OCI-LY1 (cell line): ENCODE results near the gene PEF1.

ENCODE experiments used
- H2AFZ ChIP-seq: fragments of 200-600 bp; sonication (generic), shearing (Covaris generic); 2 replicates; pipeline ENCODE4 v1.6.0; 2014; ENCODE audit warnings: antibody characterized with exemption, mild to moderate bottlenecking, low read length
- H3F3A ChIP-seq: fragments of 200-600 bp; sonication (generic), shearing (Covaris generic); 2 replicates; pipeline ENCODE4 v1.6.0; 2014; ENCODE audit warnings: mild to moderate bottlenecking, antibody characterized with exemption, low read length, moderate library complexity; ENCODE audit not compliant: insufficient read depth
- H3K27ac ChIP-seq: fragments of 200-600 bp; sonication (generic); 2 replicates; pipeline ENCODE4 v1.5.1; 2014; ENCODE audit warnings: low read length, mixed run types, mild to moderate bottlenecking, low read depth; ENCODE audit not compliant: poor library complexity, severe bottlenecking
- H3K27me3 ChIP-seq: fragments of 200-600 bp; sonication (generic); 2 replicates; pipeline ENCODE4 v1.6.0; 2014; ENCODE audit warnings: antibody characterized with exemption, mild to moderate bottlenecking, low read length, moderate library complexity; ENCODE audit not compliant: insufficient read depth
- H3K36me3 ChIP-seq: fragments of 200-600 bp; sonication (generic); 2 replicates; pipeline ENCODE4 v1.6.1; 2014; ENCODE audit warnings: mild to moderate bottlenecking, antibody characterized with exemption, low read length, moderate library complexity, mixed read lengths; ENCODE audit not compliant: insufficient read depth
- H3K4me1 ChIP-seq: fragments of 200-600 bp; sonication (generic); 2 replicates; pipeline ENCODE4 v1.5.1; 2014; ENCODE audit warnings: mild to moderate bottlenecking, low read length, moderate library complexity; ENCODE audit not compliant: insufficient read depth, severe bottlenecking
- H3K4me2 ChIP-seq: fragments of 200-600 bp; sonication (generic), shearing (Covaris generic); 2 replicates; pipeline ENCODE4 v1.6.1; 2014; ENCODE audit warnings: low read length
- H3K4me3 ChIP-seq: fragments of 200-600 bp; sonication (generic); 2 replicates; pipeline ENCODE4 v1.5.1; 2014; ENCODE audit warnings: low read length, low read depth, mild to moderate bottlenecking, mixed read lengths; ENCODE audit not compliant: poor library complexity, severe bottlenecking
- H3K79me2 ChIP-seq: fragments of 200-600 bp; shearing (Covaris generic); 2 replicates; pipeline ENCODE4 v1.6.1; 2016; ENCODE audit warnings: mixed run types, low read length, mixed read lengths; ENCODE audit not compliant: insufficient read depth
- H3K9ac ChIP-seq: fragments of 200-600 bp; sonication (generic), shearing (Covaris generic); 2 replicates; pipeline ENCODE4 v1.6.1; 2014; ENCODE audit warnings: mild to moderate bottlenecking, low read length, mixed read lengths
- H3K9me2 ChIP-seq: fragments of 200-600 bp; sonication (generic), shearing (Covaris generic); 2 replicates; pipeline ENCODE4 v1.6.1; 2014; ENCODE audit warnings: low read depth, mild to moderate bottlenecking, low read length, mixed read lengths
- H3K9me3 ChIP-seq: fragments of 200-600 bp; shearing (Covaris generic); 2 replicates; pipeline ENCODE4 v1.6.1; 2014; ENCODE audit warnings: low read length, mixed read lengths
- H4K20me1 ChIP-seq: fragments of 200-600 bp; sonication (generic), shearing (Covaris generic); 2 replicates; pipeline ENCODE4 v1.6.0; 2016; ENCODE audit warnings: mild to moderate bottlenecking, low read length; ENCODE audit not compliant: insufficient read depth
- EZH2 ChIP-seq: fragments of 200-600 bp; sonication (generic), shearing (Covaris generic); IDR thresholded peaks from 2 replicates; pipeline ENCODE4 v1.8.0; 2017; ENCODE audit warnings: borderline replicate concordance, mixed run types, mild to moderate bottlenecking, antibody characterized with exemption, low read length, moderate library complexity, mixed read lengths
- TF ChIP-seq, protein P1 (sequence below): fragments of 200-600 bp; sonication (generic), shearing (Covaris generic); IDR thresholded peaks from 2 replicates; pipeline ENCODE4 v1.5.1; 2017; ENCODE audit warnings: mild to moderate bottlenecking, antibody characterized with exemption, low read length, moderate library complexity, mixed read lengths

Gene PEF1

GRCh38 chr1:31644560-31645273 is at the start of gene PEF1:
Gene PEF1 (minus strand): TSS chr1:31644876. CDS start chr1:31644864, 12 bp downstream.
- H4K20me1 ChIP-seq, result no peaks in the 10 kb centered on the region
- H3K4me1 ChIP-seq, result peaks cover 28% of the 10 kb centered on the region
- H3K27me3 ChIP-seq, result no peaks in the 10 kb centered on the region
- no peaks in the 10 kb centered on the region for H3K9me2 ChIP-seq
- H3K36me3 ChIP-seq, result peaks cover 4% of the 10 kb centered on the region; the same call in 1 of the 2 replicates
- H3K27ac ChIP-seq, result peak within 1 kb of the TSS; percentile 31
- no peaks in the 10 kb centered on the region for H3K9me3 ChIP-seq
- TF ChIP-seq, protein P1, sequence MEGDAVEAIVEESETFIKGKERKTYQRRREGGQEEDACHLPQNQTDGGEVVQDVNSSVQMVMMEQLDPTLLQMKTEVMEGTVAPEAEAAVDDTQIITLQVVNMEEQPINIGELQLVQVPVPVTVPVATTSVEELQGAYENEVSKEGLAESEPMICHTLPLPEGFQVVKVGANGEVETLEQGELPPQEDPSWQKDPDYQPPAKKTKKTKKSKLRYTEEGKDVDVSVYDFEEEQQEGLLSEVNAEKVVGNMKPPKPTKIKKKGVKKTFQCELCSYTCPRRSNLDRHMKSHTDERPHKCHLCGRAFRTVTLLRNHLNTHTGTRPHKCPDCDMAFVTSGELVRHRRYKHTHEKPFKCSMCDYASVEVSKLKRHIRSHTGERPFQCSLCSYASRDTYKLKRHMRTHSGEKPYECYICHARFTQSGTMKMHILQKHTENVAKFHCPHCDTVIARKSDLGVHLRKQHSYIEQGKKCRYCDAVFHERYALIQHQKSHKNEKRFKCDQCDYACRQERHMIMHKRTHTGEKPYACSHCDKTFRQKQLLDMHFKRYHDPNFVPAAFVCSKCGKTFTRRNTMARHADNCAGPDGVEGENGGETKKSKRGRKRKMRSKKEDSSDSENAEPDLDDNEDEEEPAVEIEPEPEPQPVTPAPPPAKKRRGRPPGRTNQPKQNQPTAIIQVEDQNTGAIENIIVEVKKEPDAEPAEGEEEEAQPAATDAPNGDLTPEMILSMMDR, result no peak
- no peak for TF ChIP-seq EZH2
- H2AFZ ChIP-seq, result no peak within 1 kb of the TSS
- H3K4me3 ChIP-seq, result peak within 1 kb of the TSS; percentile 88
- peak within 1 kb of the TSS; percentile 90 for H3K9ac ChIP-seq
- H3K79me2 ChIP-seq, result peaks cover 32% of the 10 kb centered on the region
- H3F3A ChIP-seq, result no peaks in the 10 kb centered on the region
- peak within 1 kb of the TSS; percentile 85 for H3K4me2 ChIP-seq

GRCh38 chr1:31693231-31693630 is 48.6 kb upstream of the PEF1 start:
- Histone ChIP-seq H3K9ac (no peak overlapping the region), H3K27me3 (no peaks in the 10 kb centered on the region), H4K20me1 (no peaks in the 10 kb centered on the region), H3K27ac (no peak overlapping the region), H3K9me2 (no peaks in the 10 kb centered on the region), H3K4me2 (no peak overlapping the region), H3F3A (no peaks in the 10 kb centered on the region), H3K9me3 (no peaks in the 10 kb centered on the region), H3K36me3 (no peaks in the 10 kb centered on the region), H3K79me2 (no peaks in the 10 kb centered on the region), H3K4me3 (no peak overlapping the region), H3K4me1 (no peaks in the 10 kb centered on the region), H2AFZ (no peak overlapping the region)
- no peak for TF ChIP-seq EZH2
- TF ChIP-seq, protein P1, result no peak

GRCh38 chr1:31691951-31692350 is 47.3 kb upstream of the PEF1 start:
- Histone ChIP-seq H3K27ac (no peak overlapping the region), H3K4me2 (no peak overlapping the region), H3K9me3 (no peaks in the 10 kb centered on the region), H3K9me2 (no peaks in the 10 kb centered on the region), H3K4me3 (no peak overlapping the region), H2AFZ (no peak overlapping the region), H3K36me3 (no peaks in the 10 kb centered on the region), H3K27me3 (no peaks in the 10 kb centered on the region), H3K79me2 (no peaks in the 10 kb centered on the region), H4K20me1 (no peaks in the 10 kb centered on the region), H3K9ac (no peak overlapping the region), H3F3A (no peaks in the 10 kb centered on the region), H3K4me1 (no peaks in the 10 kb centered on the region)
- TF ChIP-seq, protein P1, result no peak
- TF ChIP-seq EZH2, result no peak
